CD4-positive, alpha-beta T cell treated with Interleukin-4 for 1 hour (primary cell): ENCODE measurements around the gene PRDM15.

ENCODE experiments used
- DNase-seq, 2 donors: peaks; one replicate each; pipeline ENCODE4 v3.0.0-alpha.2; 2020 to 2022

Gene PRDM15

GRCh38 chr21:41774467-41775148, 104.5 kb downstream of the PRDM15 start:
- no peak for DNase-seq

GRCh38 chr21:41772351-41773080, 106.6 kb downstream of the PRDM15 start:
- DNase-seq, result no peak

- no peak for DNase-seq
Measured at GRCh38 chr21:41771625-41771945, 107.6 kb downstream of the PRDM15 start.

- no peak for DNase-seq
Measured at GRCh38 chr21:41770901-41771624, 108.1 kb downstream of the PRDM15 start.

GRCh38 chr21:41769933-41770332, 109.2 kb downstream of the PRDM15 start:
- no peak for DNase-seq

GRCh38 chr21:41769521-41769920, 109.6 kb downstream of the PRDM15 start:
- DNase-seq, result no peak

GRCh38 chr21:41769111-41769510, 110.0 kb downstream of the PRDM15 start:
- no peak for DNase-seq

GRCh38 chr21:41768437-41769042, 110.6 kb downstream of the PRDM15 start:
- DNase-seq, result no peak

- no peak for DNase-seq
Measured at GRCh38 chr21:41767606-41768436, 111.3 kb downstream of the PRDM15 start.

- peak; percentile 61 to 68 for DNase-seq
Measured at GRCh38 chr21:41766883-41767605, 112.1 kb downstream of the PRDM15 start, which contains the start of gene RIPK4. TSS of gene RIPK4 (minus strand) at chr21:41767052. CDS start at chr21:41767041, 11 bp downstream.

- no peak for DNase-seq
Measured at GRCh38 chr21:41765973-41766882, 112.9 kb downstream of the PRDM15 start.

- DNase-seq, result no peak
Measured at GRCh38 chr21:41765420-41765821, 113.7 kb downstream of the PRDM15 start.

- DNase-seq, result no peak
Measured at GRCh38 chr21:41764558-41765419, 114.4 kb downstream of the PRDM15 start.

- no peak for DNase-seq
Measured at GRCh38 chr21:41763996-41764395, 115.1 kb downstream of the PRDM15 start.

- no peak for DNase-seq
Measured at GRCh38 chr21:41763398-41763931, 115.7 kb downstream of the PRDM15 start.

- no peak for DNase-seq
Measured at GRCh38 chr21:41762753-41763152, 116.4 kb downstream of the PRDM15 start.

GRCh38 chr21:41761934-41762635, 117.1 kb downstream of the PRDM15 start:
- DNase-seq, result peak in 1 of 2 donors; percentile 30

GRCh38 chr21:41761211-41761933, 117.8 kb downstream of the PRDM15 start:
- peak in 1 of 2 donors; percentile 63 for DNase-seq
